NCI-H2107 treated with DMSO at 0.1 percent for 48 hours (cell line): ENCODE data around the gene DCST1.

Source experiments
- DNase-seq: peaks from one replicate; lab custom pipeline; 2025; ENCODE audit not compliant: unreplicated experiment; lab: John Stamatoyannopoulos, UW

Gene DCST1

GRCh38 chr1:155084722-155085503 lies 51.3 kb downstream of the DCST1 start:
- peak; percentile 93 for DNase-seq

- peak; percentile 4 for DNase-seq
These were observed 52.0 kb downstream of the DCST1 start for GRCh38 chr1:155085504-155086127.

- DNase-seq = peak; percentile 9
These were observed 52.6 kb downstream of the DCST1 start for GRCh38 chr1:155086128-155086741.

- DNase-seq = no peak
These were observed 53.4 kb downstream of the DCST1 start for GRCh38 chr1:155086856-155087535.

GRCh38 chr1:155091071-155092051 lies 57.7 kb downstream of the DCST1 start:
- peak; percentile 36 for DNase-seq

GRCh38 chr1:155092131-155092530 lies 58.5 kb downstream of the DCST1 start:
- DNase-seq = no peak

GRCh38 chr1:155092641-155093040 lies 59.0 kb downstream of the DCST1 start:
- DNase-seq = no peak

GRCh38 chr1:155093911-155094621 lies 60.4 kb downstream of the DCST1 start:
- DNase-seq = peak; percentile 65

- DNase-seq = no peak
These were observed 61.0 kb downstream of the DCST1 start for GRCh38 chr1:155094622-155094948.

GRCh38 chr1:155099331-155099730 lies 65.7 kb downstream of the DCST1 start:
- no peak for DNase-seq
